ENCODE results near the gene NUP93. TPM values are rescaled to one million over a fixed set of nuclear protein-coding genes. Genes with fewer than 3 reads are reported as not detected.

NUP93 gene
- total and polyA plus RNA-seq, 2 donors (not counting 3 experiments of a cell fraction or from before 2014, with no cell fraction given) = 62.3 to 124 TPM

DNA sequence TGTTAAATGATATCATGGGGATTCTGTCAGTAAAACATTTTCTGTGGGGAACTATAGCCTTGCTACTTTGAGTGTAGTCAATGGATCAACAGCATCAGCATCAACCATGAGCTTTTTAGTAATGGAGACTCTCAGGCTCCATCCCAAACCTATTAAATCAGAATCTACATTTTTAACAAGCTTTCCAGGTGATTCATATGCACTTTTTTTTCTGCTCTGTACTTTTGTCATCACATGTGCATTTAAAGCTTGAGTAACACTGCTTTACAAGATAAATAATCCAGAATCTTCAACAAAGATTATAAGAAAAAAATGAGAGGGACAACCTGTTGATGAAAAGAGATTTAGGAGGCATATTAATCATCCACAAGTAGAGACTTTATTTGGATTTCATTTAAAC, 23.5 kb downstream of the NUP93 start:
- Histone ChIP-seq H3K9ac (replicated peaks; ENCODE audit: extremely low read depth, insufficient read depth, low read length) (no peak overlapping the region), H3K9me1 (replicated peaks; ENCODE audit: control insufficient read depth, extremely low read depth, insufficient read depth, low read length) (no peaks in the 10 kb centered on the region), H3K36me3 (ENCODE audit: control insufficient read depth in 2 of 2, extremely low read depth in 1 of 2, insufficient read depth in 2 of 2, low read length in 2 of 2) (peaks cover 1 to 4% of the 10 kb centered on the region in 2 experiments), H3K4me1 (ENCODE audit: control insufficient read depth, extremely low read depth, insufficient read depth, low read length) (no peaks in the 10 kb centered on the region), H3K4me2 (ENCODE audit: insufficient read depth, low read length) (no peak overlapping the region), H3K27ac (ENCODE audit: insufficient read depth, low read depth, low read length) (no peak overlapping the region), H3K9me3 (replicated peaks; ENCODE audit: control insufficient read depth, insufficient read depth, low read length) (no peaks in the 10 kb centered on the region), H3K27me3 (ENCODE audit: control insufficient read depth in 2 of 2, insufficient read depth in 2 of 2, low read length in 2 of 2) (no peaks in the 10 kb centered on the region), H3K79me2 (ENCODE audit: control insufficient read depth, insufficient read depth, low read length) (peaks cover 62% of the 10 kb centered on the region), H3K4me3 (replicated peaks in 1 of 3; ENCODE audit: insufficient read depth in 1 of 3, low read depth in 1 of 3, low read length in 3 of 3) (no peak overlapping the region), H4K20me1 (replicated peaks; ENCODE audit: control insufficient read depth, extremely low read depth, insufficient read depth, low read length) (no peaks in the 10 kb centered on the region), H2AFZ (ENCODE audit: low read depth, low read length) (no peak overlapping the region)
- intact Hi-C loops (cut with micrococcal nuclease) = no loop called here
- BruUV-seq (replicated peaks) = no TSS peak
- dilution Hi-C loops (cut with MboI; ENCODE audit: extremely low pct_ligation_motif_present, low sequenced_read_pairs) = no loop called here
- DNase-seq (ENCODE audit: low read depth, low spot score) (no peak), FAIRE-seq (no peak)
- TF ChIP-seq POLR2AphosphoS5 (IDR thresholded peaks at IDR 0.05; ENCODE audit: insufficient read depth, low read depth, low read length) (no peak), JUN (IDR thresholded peaks at IDR 0.05; ENCODE audit: borderline replicate concordance, insufficient read depth, insufficient read length, low read depth) (no peak), EZH2 (IDR thresholded peaks at IDR 0.05; ENCODE audit: borderline replicate concordance, low read depth, low read length, severe bottlenecking) (no peak), MYC (IDR thresholded peaks at IDR 0.05; ENCODE audit: low read depth, low read length) (no peak), GATA2 (IDR thresholded peaks at IDR 0.05; ENCODE audit: insufficient read depth, insufficient read length, low read depth, low read length) (no peak), FOS (IDR thresholded peaks at IDR 0.05; ENCODE audit: borderline replicate concordance, insufficient read depth, low read length) (no peak), POLR2A (IDR thresholded peaks at IDR 0.05; ENCODE audit: low read depth, low read length) (no peak)
- TF ChIP-seq, protein P1, sequence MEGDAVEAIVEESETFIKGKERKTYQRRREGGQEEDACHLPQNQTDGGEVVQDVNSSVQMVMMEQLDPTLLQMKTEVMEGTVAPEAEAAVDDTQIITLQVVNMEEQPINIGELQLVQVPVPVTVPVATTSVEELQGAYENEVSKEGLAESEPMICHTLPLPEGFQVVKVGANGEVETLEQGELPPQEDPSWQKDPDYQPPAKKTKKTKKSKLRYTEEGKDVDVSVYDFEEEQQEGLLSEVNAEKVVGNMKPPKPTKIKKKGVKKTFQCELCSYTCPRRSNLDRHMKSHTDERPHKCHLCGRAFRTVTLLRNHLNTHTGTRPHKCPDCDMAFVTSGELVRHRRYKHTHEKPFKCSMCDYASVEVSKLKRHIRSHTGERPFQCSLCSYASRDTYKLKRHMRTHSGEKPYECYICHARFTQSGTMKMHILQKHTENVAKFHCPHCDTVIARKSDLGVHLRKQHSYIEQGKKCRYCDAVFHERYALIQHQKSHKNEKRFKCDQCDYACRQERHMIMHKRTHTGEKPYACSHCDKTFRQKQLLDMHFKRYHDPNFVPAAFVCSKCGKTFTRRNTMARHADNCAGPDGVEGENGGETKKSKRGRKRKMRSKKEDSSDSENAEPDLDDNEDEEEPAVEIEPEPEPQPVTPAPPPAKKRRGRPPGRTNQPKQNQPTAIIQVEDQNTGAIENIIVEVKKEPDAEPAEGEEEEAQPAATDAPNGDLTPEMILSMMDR (IDR thresholded peaks at IDR 0.05; ENCODE audit: extremely low read depth in 1 of 2, insufficient read depth in 1 of 2, low read depth in 1 of 2, low read length in 2 of 2) = no peak
- TF ChIP-seq, protein P2, sequence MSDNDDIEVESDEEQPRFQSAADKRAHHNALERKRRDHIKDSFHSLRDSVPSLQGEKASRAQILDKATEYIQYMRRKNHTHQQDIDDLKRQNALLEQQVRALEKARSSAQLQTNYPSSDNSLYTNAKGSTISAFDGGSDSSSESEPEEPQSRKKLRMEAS (IDR thresholded peaks at IDR 0.05; ENCODE audit: insufficient read depth, insufficient read length) = no peak
- POLR2A ChIA-PET = no interaction called here
- CTCF ChIA-PET = no interaction called here
